HCT116 (cell line): ENCODE results near the gene ZAP70.

Experiments
- CEBPB ChIP-seq: IDR thresholded peaks from 2 replicates; pipeline ENCODE4 v1.6.1; 2012; ENCODE audit warnings: low read depth
- TF ChIP-seq, protein P1 (sequence below), 3 experiments: fragments of 200-600 bp in 1 of 3; sonication (generic) in 1 of 3; IDR thresholded peaks in 2 of 3; conservative IDR thresholded peaks in 1 of 3; 2 replicates each; pipeline ENCODE4 v1.5.1; 2012 to 2017; ENCODE audit warnings: low read depth in 2 of 3, low read length in 2 of 3, antibody characterized with exemption in 1 of 3, borderline replicate concordance in 1 of 3, control low read depth in 1 of 3, mild to moderate bottlenecking in 1 of 3, mixed read lengths in 1 of 3, mixed run types in 1 of 3, moderate library complexity in 1 of 3; ENCODE audit not compliant: insufficient read depth in 1 of 3

GRCh38 chr2:97747285-97747684 is 33.9 kb downstream of the ZAP70 start:
- TF ChIP-seq, protein P1, sequence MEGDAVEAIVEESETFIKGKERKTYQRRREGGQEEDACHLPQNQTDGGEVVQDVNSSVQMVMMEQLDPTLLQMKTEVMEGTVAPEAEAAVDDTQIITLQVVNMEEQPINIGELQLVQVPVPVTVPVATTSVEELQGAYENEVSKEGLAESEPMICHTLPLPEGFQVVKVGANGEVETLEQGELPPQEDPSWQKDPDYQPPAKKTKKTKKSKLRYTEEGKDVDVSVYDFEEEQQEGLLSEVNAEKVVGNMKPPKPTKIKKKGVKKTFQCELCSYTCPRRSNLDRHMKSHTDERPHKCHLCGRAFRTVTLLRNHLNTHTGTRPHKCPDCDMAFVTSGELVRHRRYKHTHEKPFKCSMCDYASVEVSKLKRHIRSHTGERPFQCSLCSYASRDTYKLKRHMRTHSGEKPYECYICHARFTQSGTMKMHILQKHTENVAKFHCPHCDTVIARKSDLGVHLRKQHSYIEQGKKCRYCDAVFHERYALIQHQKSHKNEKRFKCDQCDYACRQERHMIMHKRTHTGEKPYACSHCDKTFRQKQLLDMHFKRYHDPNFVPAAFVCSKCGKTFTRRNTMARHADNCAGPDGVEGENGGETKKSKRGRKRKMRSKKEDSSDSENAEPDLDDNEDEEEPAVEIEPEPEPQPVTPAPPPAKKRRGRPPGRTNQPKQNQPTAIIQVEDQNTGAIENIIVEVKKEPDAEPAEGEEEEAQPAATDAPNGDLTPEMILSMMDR (IDR thresholded peaks at IDR 0.05 in 2 of 3, conservative IDR thresholded peaks at IDR 0.05 in 1 of 3; ENCODE audit: borderline replicate concordance in 1 of 3, insufficient read depth in 1 of 3, low read depth in 2 of 3, low read length in 2 of 3) = no peak
- no peak for TF ChIP-seq CEBPB
